ENCODE measurements around the gene ST6GALNAC6.

Gene ST6GALNAC6

DNA sequence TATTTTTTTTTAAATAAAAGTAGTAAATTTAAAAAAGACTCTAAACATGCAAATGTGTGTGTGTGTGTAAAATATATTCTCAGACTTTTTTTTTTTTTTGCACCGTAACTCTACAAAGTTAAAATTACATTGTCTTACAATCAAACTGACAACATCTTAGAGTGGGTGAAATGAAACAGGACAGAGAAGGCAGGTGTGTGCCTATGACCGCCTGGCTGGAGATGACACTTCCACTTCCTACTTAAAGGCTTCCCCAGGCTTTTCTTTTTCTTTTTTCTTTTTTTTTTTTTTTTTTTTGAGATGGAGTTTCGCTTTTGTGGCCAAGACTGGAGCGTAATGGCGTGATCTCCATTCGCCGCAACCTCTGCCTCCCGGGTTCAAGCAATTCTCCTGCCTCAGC, 19.3 kb downstream of the ST6GALNAC6 start:
- Histone ChIP-seq H3K9me3 (no peaks in the 10 kb centered on the region), H3K27me3 (no peaks in the 10 kb centered on the region), H3K36me3 (no peaks in the 10 kb centered on the region), H3K4me1 (peaks cover 14% of the 10 kb centered on the region), H3K4me3 (ENCODE audit: low read depth, low read length) (no peak overlapping the region)
- no peak for DNase-seq
- TF ChIP-seq, protein P1, sequence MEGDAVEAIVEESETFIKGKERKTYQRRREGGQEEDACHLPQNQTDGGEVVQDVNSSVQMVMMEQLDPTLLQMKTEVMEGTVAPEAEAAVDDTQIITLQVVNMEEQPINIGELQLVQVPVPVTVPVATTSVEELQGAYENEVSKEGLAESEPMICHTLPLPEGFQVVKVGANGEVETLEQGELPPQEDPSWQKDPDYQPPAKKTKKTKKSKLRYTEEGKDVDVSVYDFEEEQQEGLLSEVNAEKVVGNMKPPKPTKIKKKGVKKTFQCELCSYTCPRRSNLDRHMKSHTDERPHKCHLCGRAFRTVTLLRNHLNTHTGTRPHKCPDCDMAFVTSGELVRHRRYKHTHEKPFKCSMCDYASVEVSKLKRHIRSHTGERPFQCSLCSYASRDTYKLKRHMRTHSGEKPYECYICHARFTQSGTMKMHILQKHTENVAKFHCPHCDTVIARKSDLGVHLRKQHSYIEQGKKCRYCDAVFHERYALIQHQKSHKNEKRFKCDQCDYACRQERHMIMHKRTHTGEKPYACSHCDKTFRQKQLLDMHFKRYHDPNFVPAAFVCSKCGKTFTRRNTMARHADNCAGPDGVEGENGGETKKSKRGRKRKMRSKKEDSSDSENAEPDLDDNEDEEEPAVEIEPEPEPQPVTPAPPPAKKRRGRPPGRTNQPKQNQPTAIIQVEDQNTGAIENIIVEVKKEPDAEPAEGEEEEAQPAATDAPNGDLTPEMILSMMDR (IDR thresholded peaks at IDR 0.05; ENCODE audit: low read depth, low read length): no peak

DNA sequence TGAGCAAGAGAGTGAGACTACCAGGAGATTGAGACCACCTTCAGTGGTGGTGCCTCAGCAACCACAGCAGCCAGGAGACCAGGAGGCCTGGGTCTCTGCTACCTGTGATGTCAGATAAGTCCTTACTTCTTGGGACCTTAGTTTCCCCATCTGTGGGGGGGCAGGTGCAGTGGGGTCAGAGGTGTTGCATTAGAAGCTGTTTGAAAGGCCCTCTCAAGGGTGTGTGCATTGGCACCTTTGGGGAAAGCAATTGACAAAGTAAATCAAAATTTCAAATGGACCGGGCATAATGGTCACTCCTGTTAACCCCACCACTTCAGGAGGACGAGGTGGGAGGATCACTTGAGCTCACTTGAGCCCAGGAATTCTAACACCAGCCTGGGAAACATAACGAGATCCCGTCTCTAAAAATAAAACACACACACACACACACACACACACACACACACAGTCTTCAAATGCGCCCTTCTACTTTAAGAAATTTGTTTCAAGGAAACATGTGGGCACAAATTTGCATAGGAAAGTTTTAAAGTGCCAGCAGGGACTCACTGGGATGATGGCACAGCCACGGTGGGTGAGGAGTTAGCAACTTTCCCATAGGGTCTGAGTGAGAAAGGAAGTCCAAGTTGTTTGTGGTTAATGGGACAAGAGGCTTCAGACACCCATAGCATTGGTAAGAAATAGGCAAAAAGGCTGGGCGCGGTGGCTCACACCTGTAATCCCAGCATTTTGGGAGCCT, 20.6 kb downstream of the ST6GALNAC6 start:
- H3K4me3 ChIP-seq (ENCODE audit: low read depth, low read length): no peak overlapping the region; the same call in 1 of the 2 replicates
- no peaks in the 10 kb centered on the region for H3K9me3 ChIP-seq
- H3K36me3 ChIP-seq: no peaks in the 10 kb centered on the region
- peaks cover 4% of the 10 kb centered on the region; the same call in 1 of the 2 replicates for H3K4me1 ChIP-seq
- no peaks in the 10 kb centered on the region for H3K27me3 ChIP-seq
- TF ChIP-seq, protein P1 (IDR thresholded peaks at IDR 0.05; ENCODE audit: low read depth, low read length): no peak
- no peak for DNase-seq

DNA sequence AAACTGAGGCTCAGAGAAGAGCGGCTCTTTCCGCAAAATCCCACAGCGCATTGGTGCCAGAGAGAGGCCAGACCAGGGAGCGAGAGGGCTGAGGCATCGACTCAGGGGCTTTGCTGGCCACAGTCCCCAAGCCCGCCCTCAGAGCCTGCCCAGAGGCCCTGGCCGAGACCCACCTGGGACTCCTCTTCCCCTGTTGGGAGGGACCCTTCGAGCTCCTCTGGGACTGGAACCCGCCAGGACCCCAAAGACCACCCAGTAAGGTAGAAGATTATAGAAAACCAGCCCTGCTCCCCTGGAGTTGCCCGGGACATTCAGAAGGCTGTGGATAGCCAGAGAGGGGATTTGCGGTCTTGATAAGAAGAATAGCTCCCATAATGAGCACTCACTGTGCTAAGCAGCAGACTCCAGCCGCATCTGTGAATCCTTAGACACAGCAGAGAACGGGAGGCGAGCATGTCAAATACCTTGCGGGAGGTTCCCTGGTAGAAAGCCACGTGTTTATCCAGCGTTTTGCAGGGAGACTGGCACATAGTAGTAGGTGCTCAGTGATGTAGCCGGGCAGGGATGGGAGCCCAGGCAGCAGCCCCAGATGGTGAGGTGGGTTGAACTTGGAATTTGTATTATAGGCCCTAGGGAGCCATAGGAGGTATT, 21.3 kb downstream of the ST6GALNAC6 start:
- H3K36me3 ChIP-seq: no peaks in the 10 kb centered on the region
- H3K4me1 ChIP-seq: peaks cover 4% of the 10 kb centered on the region
- no peak for DNase-seq
- TF ChIP-seq, protein P1 (IDR thresholded peaks at IDR 0.05; ENCODE audit: low read depth, low read length): no peak
- H3K9me3 ChIP-seq: no peaks in the 10 kb centered on the region
- H3K4me3 ChIP-seq (ENCODE audit: low read depth, low read length): peak overlapping the region; percentile 74
- no peaks in the 10 kb centered on the region for H3K27me3 ChIP-seq

- Histone ChIP-seq H3K27me3 (no peaks in the 10 kb centered on the region), H3K9me3 (no peaks in the 10 kb centered on the region), H3K4me3 (ENCODE audit: low read depth, low read length) (peak within 1 kb of the TSS; percentile 74), H3K36me3 (peaks cover 1% of the 10 kb centered on the region; the same call in 1 of the 2 replicates), H3K4me1 (peaks cover 4% of the 10 kb centered on the region)
- DNase-seq: peak; percentile 83
- TF ChIP-seq, protein P1 (IDR thresholded peaks at IDR 0.05; ENCODE audit: low read depth, low read length): no peak
These were observed 21.8 kb downstream of the ST6GALNAC6 start, which contains the start of gene AK1 for GRCh38 chr9:127877566-127877998. Gene AK1, minus strand, starts transcription at chr9:127877675. Its CDS starts 3,058 bp downstream, at chr9:127874617.

- Histone ChIP-seq H3K4me3 (ENCODE audit: low read depth, low read length) (peak overlapping the region; percentile 74), H3K36me3 (peaks cover 4% of the 10 kb centered on the region; the same call in 1 of the 2 replicates), H3K4me1 (peaks cover 4% of the 10 kb centered on the region), H3K9me3 (no peaks in the 10 kb centered on the region), H3K27me3 (no peaks in the 10 kb centered on the region)
- DNase-seq: no peak
- TF ChIP-seq, protein P1 (IDR thresholded peaks at IDR 0.05; ENCODE audit: low read depth, low read length): no peak
These were observed 22.4 kb downstream of the ST6GALNAC6 start for GRCh38 chr9:127876764-127877562.
